Transverse colon (tissue), 4 donors: ENCODE measurements around the gene FAM149A. TPM values are rescaled to one million over a fixed set of nuclear protein-coding genes. Genes with fewer than 3 reads are reported as not detected.

Experiments
- DNase-seq: peaks from one replicate; pipeline ENCODE4 v3.0.0-alpha.2; 2019
- H3K27ac ChIP-seq, 4 donors: fragments of 200-600 bp; sonication (generic); 2 replicates each; pipeline ENCODE4 v1.5.1; 2016 to 2018; ENCODE audit warnings: inconsistent platforms in 4 of 4
- H3K27me3 ChIP-seq: fragments of 200-600 bp; sonication (generic); 2 replicates; pipeline ENCODE4 v1.5.1; 2017; ENCODE audit warnings: inconsistent platforms
- H3K36me3 ChIP-seq, 4 donors: fragments of 200-600 bp; sonication (generic); 2 replicates each; pipeline ENCODE4 v1.5.1; 2017 to 2019; ENCODE audit warnings: inconsistent platforms in 4 of 4
- H3K4me1 ChIP-seq, 4 donors: fragments of 200-600 bp; sonication (generic); 2 replicates each; pipeline ENCODE4 v1.5.1; 2017 to 2020; ENCODE audit warnings: inconsistent platforms in 4 of 4
- H3K4me3 ChIP-seq, 4 donors: fragments of 200-600 bp; sonication (generic); 1 replicate in 1 of 4; 2 replicates in 3 of 4; pipeline versions ENCODE4 v1.5.1 to v1.6.1; 2017 to 2019; ENCODE audit warnings: inconsistent platforms in 4 of 4
- H3K9me3 ChIP-seq, 2 donors: fragments of 200-600 bp; sonication (generic); 2 replicates each; pipeline ENCODE4 v1.5.1; 2017 to 2019; ENCODE audit warnings: inconsistent platforms in 2 of 2
- EP300 ChIP-seq: sonication (generic); formaldehyde crosslinking; IDR thresholded peaks from one replicate; pipeline ENCODE4 v1.6.1; 2017; ENCODE audit warnings: antibody characterized with exemption, low read depth
- POLR2A ChIP-seq: fragments of 450-650 bp; IDR thresholded peaks from one replicate; pipeline ENCODE4 v1.6.1; 2016; ENCODE audit warnings: antibody characterized with exemption, mild to moderate bottlenecking, moderate library complexity
- POLR2AphosphoS5 ChIP-seq, 3 donors: sonication (generic); formaldehyde crosslinking; IDR thresholded peaks; one replicate each; pipeline ENCODE4 v1.6.1; 2016; ENCODE audit warnings: antibody characterized with exemption in 3 of 3
- WGBS, 2 donors: methylation state at CpG; one replicate each; pipeline ENCODE4 v1.1.5; 2018; ENCODE audit warnings: low coverage in 1 of 2; 5-methylcytosine and 5-hydroxymethylcytosine counted together
- in situ Hi-C, 4 donors: fragments of 200-750 bp; cut with MboI; loops; one replicate each; pipeline versions ENCODE4 v1.15.0 to v1.15.1; 2017; ENCODE audit warnings: low sequenced_read_pairs in 3 of 4, low pct_ligation_motif_present in 1 of 4, low pct_unique_long_range_greater_than_20kb in 1 of 4
- intact Hi-C: fragments of 100-400 bp; cut with DNase I; formaldehyde crosslinking; loops from one replicate; pipeline ENCODE4 v1.15.1; 2023; ENCODE audit warnings: low total_unique reads
- total RNA-seq, 4 donors: library from RNA; depleted of rRNA; stranded (reverse); fragments of >200 nt; gene quantifications; one replicate each; pipeline ENCODE4 v1.1.0, GENCODE V29; 2016
- TF ChIP-seq, protein P1 (sequence below), 5 experiments: fragments of 200-600 bp in 3 of 5; fragments of 450-650 bp in 2 of 5; sonication (generic) in 3 of 5; IDR thresholded peaks; 1 replicate in 2 of 5; 2 replicates in 3 of 5; pipeline ENCODE4 v1.5.1; 2016 to 2017; ENCODE audit warnings: antibody characterized with exemption in 5 of 5, inconsistent platforms in 3 of 5, mild to moderate bottlenecking in 2 of 5, moderate library complexity in 1 of 5

Gene FAM149A
- total RNA-seq, 4 donors from 2014 or later: 10.8 to 20.1 (median 16.2) TPM

DNA sequence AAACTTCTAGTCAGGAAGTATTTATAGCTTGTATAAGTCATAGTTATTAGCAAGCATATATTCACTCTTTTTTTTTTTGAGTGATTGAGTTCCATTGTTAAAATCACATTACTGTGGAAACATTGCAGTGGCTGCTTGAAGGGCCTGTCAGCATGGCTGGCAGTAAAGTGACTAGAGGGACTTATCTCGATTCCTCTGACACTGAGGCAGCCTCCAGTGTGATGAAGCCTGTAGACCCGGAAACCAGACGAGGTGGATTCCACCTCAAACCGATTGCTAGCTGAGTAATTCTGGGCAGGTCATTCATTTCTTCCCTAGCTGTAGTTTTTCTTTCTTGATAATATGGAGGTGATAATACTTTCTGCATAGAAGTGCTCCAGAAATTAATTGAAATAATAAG lies 4.7 kb downstream of the FAM149A start:
- H3K27ac ChIP-seq: no peak overlapping the region
- intact Hi-C loops: no loop called here
- in situ Hi-C loops: no loop called here

DNA sequence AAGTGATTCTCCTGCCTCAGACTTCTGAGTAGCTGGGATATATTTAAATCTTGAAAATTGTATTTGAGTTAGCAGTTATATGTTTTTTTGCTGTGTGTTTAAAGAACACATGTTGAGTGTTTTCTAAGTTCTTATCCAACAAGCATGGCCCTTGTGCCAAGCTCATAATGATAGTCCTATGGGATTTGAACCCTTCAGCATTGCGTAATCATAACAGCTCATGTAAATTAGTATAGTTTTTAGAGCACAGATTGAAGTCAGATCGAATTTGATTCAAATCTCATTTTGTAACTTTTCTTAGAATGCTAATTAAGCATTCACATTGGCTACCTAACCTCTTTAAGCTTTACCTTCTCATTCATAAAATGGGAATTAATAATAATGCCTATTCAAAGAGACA lies 12.2 kb downstream of the FAM149A start:
- H3K27me3 ChIP-seq: no peaks in the 10 kb centered on the region
- intact Hi-C loops (no loop called here), in situ Hi-C loops (no loop called here)
- H3K27ac ChIP-seq: no peak overlapping the region
- DNase-seq: no peak
- TF ChIP-seq POLR2AphosphoS5 (IDR thresholded peaks at IDR 0.05): no peak
- TF ChIP-seq, protein P1, sequence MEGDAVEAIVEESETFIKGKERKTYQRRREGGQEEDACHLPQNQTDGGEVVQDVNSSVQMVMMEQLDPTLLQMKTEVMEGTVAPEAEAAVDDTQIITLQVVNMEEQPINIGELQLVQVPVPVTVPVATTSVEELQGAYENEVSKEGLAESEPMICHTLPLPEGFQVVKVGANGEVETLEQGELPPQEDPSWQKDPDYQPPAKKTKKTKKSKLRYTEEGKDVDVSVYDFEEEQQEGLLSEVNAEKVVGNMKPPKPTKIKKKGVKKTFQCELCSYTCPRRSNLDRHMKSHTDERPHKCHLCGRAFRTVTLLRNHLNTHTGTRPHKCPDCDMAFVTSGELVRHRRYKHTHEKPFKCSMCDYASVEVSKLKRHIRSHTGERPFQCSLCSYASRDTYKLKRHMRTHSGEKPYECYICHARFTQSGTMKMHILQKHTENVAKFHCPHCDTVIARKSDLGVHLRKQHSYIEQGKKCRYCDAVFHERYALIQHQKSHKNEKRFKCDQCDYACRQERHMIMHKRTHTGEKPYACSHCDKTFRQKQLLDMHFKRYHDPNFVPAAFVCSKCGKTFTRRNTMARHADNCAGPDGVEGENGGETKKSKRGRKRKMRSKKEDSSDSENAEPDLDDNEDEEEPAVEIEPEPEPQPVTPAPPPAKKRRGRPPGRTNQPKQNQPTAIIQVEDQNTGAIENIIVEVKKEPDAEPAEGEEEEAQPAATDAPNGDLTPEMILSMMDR (IDR thresholded peaks at IDR 0.05): no peak
- no peak for TF ChIP-seq POLR2A
- no peak for TF ChIP-seq EP300
- no peaks in the 10 kb centered on the region for H3K36me3 ChIP-seq
- 66 to 72% methylated on average over 2 of the region's 2 CpGs for WGBS, 2 donors
- H3K9me3 ChIP-seq: no peaks in the 10 kb centered on the region
- no peak overlapping the region for H3K4me3 ChIP-seq
- H3K4me1 ChIP-seq: no peaks in the 10 kb centered on the region

More for the DNA sequence above, 4.7 kb downstream of the FAM149A start:
- H3K36me3 ChIP-seq: no peaks in the 10 kb centered on the region
- WGBS, 2 donors: 67 to 82% methylated on average over 2 to 4 of the region's 4 CpGs
- no peaks in the 10 kb centered on the region for H3K9me3 ChIP-seq
- no peak for DNase-seq
- no peak overlapping the region for H3K4me3 ChIP-seq
- TF ChIP-seq POLR2AphosphoS5 (IDR thresholded peaks at IDR 0.05) (no peak), EP300 (no peak), POLR2A (no peak)
- TF ChIP-seq, protein P1 (IDR thresholded peaks at IDR 0.05): no peak
- H3K27me3 ChIP-seq: peaks cover 6% of the 10 kb centered on the region
- H3K4me1 ChIP-seq: peaks cover 0 to 30% (median 16%) of the 10 kb centered on the region in 4 donors

DNA sequence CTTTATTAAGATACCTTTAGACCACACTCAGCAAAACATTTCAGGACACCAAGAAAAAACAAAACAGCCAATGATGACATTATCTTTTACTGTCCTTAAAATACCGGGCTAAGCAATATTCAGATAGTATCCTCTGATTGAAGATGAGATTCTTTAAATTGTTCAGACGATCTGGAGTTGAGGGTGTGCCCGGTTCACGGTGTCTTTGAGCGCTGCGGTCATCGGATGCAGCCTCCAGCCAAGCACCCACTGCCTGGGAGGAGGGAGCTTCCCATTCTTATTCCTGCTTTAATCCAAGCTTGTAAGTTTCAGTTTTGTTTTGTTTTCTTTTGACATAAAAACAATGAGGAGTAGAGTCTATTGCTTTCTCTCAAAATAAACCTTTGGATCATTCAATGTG lies 14.1 kb downstream of the FAM149A start:
- no peaks in the 10 kb centered on the region for H3K36me3 ChIP-seq
- no peaks in the 10 kb centered on the region for H3K9me3 ChIP-seq
- intact Hi-C loops: no loop called here
- H3K27me3 ChIP-seq: no peaks in the 10 kb centered on the region
- H3K4me3 ChIP-seq: no peak overlapping the region
- 69 to 76% methylated on average over 7 of the region's 7 CpGs for WGBS, 2 donors
- no peak overlapping the region for H3K27ac ChIP-seq
- in situ Hi-C loops: no loop called here
- H3K4me1 ChIP-seq: no peaks in the 10 kb centered on the region
- no peak for TF ChIP-seq POLR2AphosphoS5 (IDR thresholded peaks at IDR 0.05)
- TF ChIP-seq, protein P1 (IDR thresholded peaks at IDR 0.05): no peak
- no peak for TF ChIP-seq POLR2A
- no peak for TF ChIP-seq EP300
- no peak for DNase-seq

DNA sequence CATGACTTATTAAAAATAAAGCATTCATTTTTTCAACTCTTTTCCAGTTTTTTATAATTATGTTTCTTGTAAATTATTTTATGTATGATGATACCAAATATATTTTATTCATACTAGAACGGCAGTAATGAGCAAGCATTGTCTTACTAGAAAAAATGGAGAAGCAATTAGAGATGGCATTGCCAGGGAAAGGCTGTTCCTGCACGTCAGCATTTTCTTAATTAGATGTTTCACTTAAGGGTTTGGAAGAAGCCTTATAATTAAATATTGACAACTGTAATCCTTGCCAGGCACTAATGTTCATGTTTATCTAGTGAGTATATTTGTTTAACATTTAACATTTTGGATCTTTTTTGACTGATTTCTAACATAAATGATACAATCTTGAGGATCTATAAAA lies 16.6 kb downstream of the FAM149A start:
- in situ Hi-C loops (no loop called here), intact Hi-C loops (no loop called here)
- Histone ChIP-seq H3K27me3 (no peaks in the 10 kb centered on the region), H3K4me3 (no peak overlapping the region), H3K36me3 (no peaks in the 10 kb centered on the region), H3K4me1 (no peaks in the 10 kb centered on the region), H3K27ac (no peak overlapping the region), H3K9me3 (no peaks in the 10 kb centered on the region)
- TF ChIP-seq POLR2AphosphoS5 (IDR thresholded peaks at IDR 0.05): no peak
- TF ChIP-seq, protein P1 (IDR thresholded peaks at IDR 0.05): no peak
- TF ChIP-seq POLR2A: no peak
- TF ChIP-seq EP300: no peak
- no peak for DNase-seq
- WGBS, 2 donors: 82 to 90% methylated on average over 2 of the region's 2 CpGs
